Stomach smooth muscle (tissue), 2 donors: Measurements from ENCODE around the gene ABLIM1.
A peak's percentile ranks its signal among the peaks of the same experiment; 100 is the strongest.

Experiments used
- H3K27ac ChIP-seq: one replicate; pipeline ENCODE4 v1.7.0; 2013; ENCODE audit warnings: mild to moderate bottlenecking, low read length, inconsistent platforms
- H3K27me3 ChIP-seq, 2 donors: one replicate each; pipeline ENCODE4 v1.7.0; 2013; ENCODE audit warnings: low read length in 2 of 2; ENCODE audit not compliant: insufficient read depth in 2 of 2, control insufficient read depth in 1 of 2
- H3K36me3 ChIP-seq, 2 donors: one replicate each; pipeline ENCODE4 v1.7.0; 2013; ENCODE audit warnings: low read length in 2 of 2; ENCODE audit not compliant: control insufficient read depth in 2 of 2, insufficient read depth in 2 of 2
- H3K4me1 ChIP-seq: one replicate; pipeline ENCODE4 v1.7.0; 2013; ENCODE audit warnings: low read length; ENCODE audit not compliant: control insufficient read depth, insufficient read depth
- H3K4me3 ChIP-seq, 2 donors: one replicate each; pipeline ENCODE4 v1.7.0; 2013; ENCODE audit warnings: low read length in 2 of 2
- H3K9ac ChIP-seq, 2 donors: one replicate each; pipeline ENCODE4 v1.7.0; 2013; ENCODE audit warnings: low read length in 2 of 2, mild to moderate bottlenecking in 1 of 2
- H3K9me3 ChIP-seq, 2 donors: one replicate each; pipeline ENCODE4 v1.7.0; 2013; ENCODE audit warnings: low read length in 2 of 2; ENCODE audit not compliant: control insufficient read depth in 2 of 2
- donor health status: healthy.
- donor health status: Pancreatic carcinoma.

The ABLIM1 gene

GRCh38 chr10:114430688-114431413, 227.2 kb downstream of the ABLIM1 start:
- H3K4me3 ChIP-seq: no peak overlapping the region
- H3K4me1 ChIP-seq: peaks cover 14% of the 10 kb centered on the region
- H3K9me3 ChIP-seq: no peaks in the 10 kb centered on the region
- H3K27me3 ChIP-seq: no peaks in the 10 kb centered on the region
- no peak overlapping the region for H3K27ac ChIP-seq
- H3K36me3 ChIP-seq: peaks cover 0 to 7% of the 10 kb centered on the region in 2 donors
- H3K9ac ChIP-seq: no peak overlapping the region

- peaks cover 0 to 5% of the 10 kb centered on the region in 2 donors for H3K36me3 ChIP-seq
- no peak overlapping the region for H3K9ac ChIP-seq
- peaks cover 14% of the 10 kb centered on the region for H3K4me1 ChIP-seq
- no peaks in the 10 kb centered on the region for H3K9me3 ChIP-seq
- H3K4me3 ChIP-seq: no peak overlapping the region
- H3K27me3 ChIP-seq: no peaks in the 10 kb centered on the region
- no peak overlapping the region for H3K27ac ChIP-seq
Measured at GRCh38 chr10:114429581-114430335, 228.3 kb downstream of the ABLIM1 start.

- H3K27ac ChIP-seq: peak overlapping the region; percentile 58
- H3K9ac ChIP-seq: no peak overlapping the region
- no peaks in the 10 kb centered on the region for H3K36me3 ChIP-seq
- no peak overlapping the region for H3K4me3 ChIP-seq
- H3K4me1 ChIP-seq: peaks cover 14% of the 10 kb centered on the region
- H3K9me3 ChIP-seq: no peaks in the 10 kb centered on the region
- H3K27me3 ChIP-seq: no peaks in the 10 kb centered on the region
Measured at GRCh38 chr10:114427124-114427852, 230.8 kb downstream of the ABLIM1 start.

GRCh38 chr10:114426476-114426875, 231.6 kb downstream of the ABLIM1 start:
- Histone ChIP-seq H3K4me3 (no peak overlapping the region), H3K36me3 (no peaks in the 10 kb centered on the region), H3K9me3 (no peaks in the 10 kb centered on the region), H3K27me3 (no peaks in the 10 kb centered on the region), H3K27ac (peak overlapping the region; percentile 58), H3K4me1 (peaks cover 14% of the 10 kb centered on the region), H3K9ac (no peak overlapping the region)

GRCh38 chr10:114420811-114421485, 237.1 kb downstream of the ABLIM1 start:
- Histone ChIP-seq H3K36me3 (no peaks in the 10 kb centered on the region), H3K9me3 (no peaks in the 10 kb centered on the region), H3K4me3 (no peak overlapping the region), H3K27me3 (no peaks in the 10 kb centered on the region), H3K9ac (no peak overlapping the region), H3K4me1 (no peaks in the 10 kb centered on the region), H3K27ac (no peak overlapping the region)

- Histone ChIP-seq H3K27ac (no peak overlapping the region), H3K27me3 (no peaks in the 10 kb centered on the region), H3K4me1 (peaks cover 5% of the 10 kb centered on the region), H3K9me3 (no peaks in the 10 kb centered on the region), H3K9ac (no peak overlapping the region), H3K36me3 (no peaks in the 10 kb centered on the region), H3K4me3 (no peak overlapping the region)
Measured at GRCh38 chr10:114418109-114418508, 240.0 kb downstream of the ABLIM1 start.

GRCh38 chr10:114412907-114413797, 244.9 kb downstream of the ABLIM1 start:
- Histone ChIP-seq H3K4me3 (no peak overlapping the region), H3K36me3 (no peaks in the 10 kb centered on the region), H3K4me1 (peaks cover 13% of the 10 kb centered on the region), H3K9me3 (no peaks in the 10 kb centered on the region), H3K27ac (peak overlapping the region; percentile 11), H3K27me3 (no peaks in the 10 kb centered on the region), H3K9ac (no peak overlapping the region)

GRCh38 chr10:114408968-114409444, 249.1 kb downstream of the ABLIM1 start:
- no peak overlapping the region for H3K27ac ChIP-seq
- H3K9ac ChIP-seq: no peak overlapping the region
- no peaks in the 10 kb centered on the region for H3K9me3 ChIP-seq
- H3K4me1 ChIP-seq: peaks cover 21% of the 10 kb centered on the region
- H3K36me3 ChIP-seq: no peaks in the 10 kb centered on the region
- no peak overlapping the region for H3K4me3 ChIP-seq
- H3K27me3 ChIP-seq: no peaks in the 10 kb centered on the region

GRCh38 chr10:114408112-114408967, 249.7 kb downstream of the ABLIM1 start:
- no peaks in the 10 kb centered on the region for H3K9me3 ChIP-seq
- H3K9ac ChIP-seq: no peak overlapping the region
- no peaks in the 10 kb centered on the region for H3K36me3 ChIP-seq
- H3K4me3 ChIP-seq: no peak overlapping the region
- no peak overlapping the region for H3K27ac ChIP-seq
- peaks cover 23% of the 10 kb centered on the region for H3K4me1 ChIP-seq
- H3K27me3 ChIP-seq: no peaks in the 10 kb centered on the region
